Measurements from ENCODE around the gene SYCP1.
A peak's percentile ranks its signal among the peaks of the same experiment; 100 is the strongest.
"Not testable (repeated sequence)": the region's sequence is repeated elsewhere in the genome, so short reads cannot be mapped to it uniquely, and the experiment has no call there.

Gene SYCP1

DNA sequence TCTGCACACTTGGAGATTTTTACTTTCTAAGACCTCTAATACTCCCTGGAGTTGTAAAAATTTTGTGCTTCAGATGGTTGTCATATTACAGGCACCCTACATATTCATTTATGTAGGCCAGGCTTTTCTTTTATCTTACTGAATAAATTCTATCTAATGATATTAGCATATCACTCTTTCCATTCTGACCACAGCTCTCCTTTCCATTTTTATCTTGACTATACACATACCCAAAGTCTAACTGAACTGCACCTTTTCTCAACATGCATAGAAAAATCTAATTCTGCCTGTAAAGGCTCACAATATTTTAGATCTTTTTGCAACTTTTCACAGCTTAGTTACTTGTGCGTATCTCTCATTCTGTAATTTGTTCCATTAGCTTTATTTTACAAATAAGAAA is 122.2 kb downstream of the SYCP1 start:
- H3K79me2 ChIP-seq (ENCODE audit: control insufficient read depth, insufficient read depth, low read length, unreplicated experiment): no peaks in the 10 kb centered on the region
- no peak overlapping the region for H3K4me3 ChIP-seq (ENCODE audit: low read depth, low read length)

DNA sequence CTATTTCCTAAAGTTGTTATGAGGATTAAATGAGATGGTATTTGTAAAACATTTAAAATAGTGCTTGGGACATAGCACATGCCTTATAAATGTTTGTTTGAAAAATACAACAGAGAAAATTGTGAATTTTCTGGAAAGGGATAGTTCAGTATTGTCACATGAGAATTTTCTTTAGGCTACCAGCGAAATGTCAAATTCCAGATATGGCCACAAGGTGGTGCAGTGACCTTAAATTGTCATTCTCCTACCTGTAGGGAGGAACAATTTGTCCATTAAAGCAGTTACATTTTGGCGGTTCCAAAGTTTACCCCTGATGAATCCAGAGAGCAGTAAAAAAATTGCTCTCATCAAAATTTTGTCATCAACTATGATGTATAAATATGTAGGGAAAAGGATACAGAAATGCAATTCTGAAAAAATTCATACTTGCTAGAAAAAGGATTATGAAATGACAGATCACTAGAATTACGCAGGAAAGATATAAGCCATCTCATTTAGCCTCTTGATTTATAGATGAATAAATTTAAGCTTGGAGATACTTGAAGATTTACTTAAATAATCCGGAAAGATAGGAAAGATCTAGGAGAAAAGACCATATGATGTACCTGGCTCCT is 124.7 kb downstream of the SYCP1 start:
- H3K27ac ChIP-seq (ENCODE audit: low read depth, low read length): no peak overlapping the region
- H3K4me3 ChIP-seq (ENCODE audit: low read depth, low read length): no peak overlapping the region
- no peaks in the 10 kb centered on the region; the same call in 1 of the 2 replicates for H3K27me3 ChIP-seq (ENCODE audit: insufficient read depth, low read length)
- H3K4me1 ChIP-seq (ENCODE audit: control insufficient read depth, insufficient read depth, low read length, unreplicated experiment): no peaks in the 10 kb centered on the region
- H3K79me2 ChIP-seq (ENCODE audit: control insufficient read depth, insufficient read depth, low read length, unreplicated experiment): no peaks in the 10 kb centered on the region
- H3K36me3 ChIP-seq (ENCODE audit: insufficient read depth, low read length): no peaks in the 10 kb centered on the region; the same call in 1 of the 2 replicates
- no peak overlapping the region for H2AFZ ChIP-seq (ENCODE audit: low read length, unreplicated experiment)

More for the DNA sequence above, 122.2 kb downstream of the SYCP1 start:
- no peak overlapping the region for H3K27ac ChIP-seq (ENCODE audit: low read depth, low read length)
- no peaks in the 10 kb centered on the region; the same call in 1 of the 2 replicates for H3K27me3 ChIP-seq (ENCODE audit: insufficient read depth, low read length)
- H3K36me3 ChIP-seq (ENCODE audit: insufficient read depth, low read length): no peaks in the 10 kb centered on the region
- H2AFZ ChIP-seq (ENCODE audit: low read length, unreplicated experiment): no peak overlapping the region
- no peaks in the 10 kb centered on the region for H3K4me1 ChIP-seq (ENCODE audit: control insufficient read depth, insufficient read depth, low read length, unreplicated experiment)

GRCh38 chr1:114982251-114982650 is 127.6 kb downstream of the SYCP1 start:
- Histone ChIP-seq H3K79me2 (ENCODE audit: control insufficient read depth, insufficient read depth, low read length, unreplicated experiment) (no peaks in the 10 kb centered on the region), H3K4me1 (ENCODE audit: control insufficient read depth, insufficient read depth, low read length, unreplicated experiment) (peaks cover 3% of the 10 kb centered on the region), H3K36me3 (ENCODE audit: insufficient read depth, low read length) (no peaks in the 10 kb centered on the region; the same call in 1 of the 2 replicates), H3K27ac (ENCODE audit: low read depth, low read length) (no peak overlapping the region), H3K4me3 (ENCODE audit: low read depth, low read length) (no peak overlapping the region), H3K27me3 (ENCODE audit: insufficient read depth, low read length) (no peaks in the 10 kb centered on the region), H2AFZ (ENCODE audit: low read length, unreplicated experiment) (no peak overlapping the region)

GRCh38 chr1:114986286-114986685 is 131.6 kb downstream of the SYCP1 start:
- Histone ChIP-seq H2AFZ (ENCODE audit: low read length, unreplicated experiment) (no peak overlapping the region), H3K27me3 (ENCODE audit: insufficient read depth, low read length) (no peaks in the 10 kb centered on the region), H3K36me3 (ENCODE audit: insufficient read depth, low read length) (no peaks in the 10 kb centered on the region; the same call in 1 of the 2 replicates), H3K4me1 (ENCODE audit: control insufficient read depth, insufficient read depth, low read length, unreplicated experiment) (peaks cover 3% of the 10 kb centered on the region), H3K27ac (ENCODE audit: low read depth, low read length) (peak overlapping the region; percentile 22; the same call in 1 of the 2 replicates), H3K79me2 (ENCODE audit: control insufficient read depth, insufficient read depth, low read length, unreplicated experiment) (no peaks in the 10 kb centered on the region), H3K4me3 (ENCODE audit: low read depth, low read length) (no peak overlapping the region)

DNA sequence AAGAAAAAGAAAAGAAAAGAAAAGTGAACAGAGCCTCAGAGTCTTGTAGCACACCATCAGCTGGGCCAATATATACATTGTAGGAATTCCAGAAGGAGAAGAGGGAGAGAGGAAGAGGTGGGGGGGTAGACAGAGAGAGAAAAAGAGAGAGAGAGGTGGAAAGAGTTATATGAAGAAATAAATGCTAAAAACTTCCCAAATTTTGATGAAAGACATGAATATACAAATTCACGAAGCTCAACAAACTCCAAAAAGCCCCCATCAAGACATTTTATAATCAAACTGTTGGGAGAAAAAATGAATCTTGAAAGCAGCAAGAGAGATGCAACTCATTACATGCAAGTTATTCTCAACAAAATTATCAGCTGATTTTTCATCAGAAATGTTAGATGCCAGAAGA is 133.4 kb downstream of the SYCP1 start:
- no peak overlapping the region for H2AFZ ChIP-seq (ENCODE audit: low read length, unreplicated experiment)

GRCh38 chr1:114997510-114998289 is 143.0 kb downstream of the SYCP1 start:
- no peak overlapping the region for H3K27ac ChIP-seq (ENCODE audit: low read depth, low read length)
- H3K79me2 ChIP-seq (ENCODE audit: control insufficient read depth, insufficient read depth, low read length, unreplicated experiment): no peaks in the 10 kb centered on the region
- H3K27me3 ChIP-seq (ENCODE audit: insufficient read depth, low read length): peaks cover 29% of the 10 kb centered on the region
- no peak overlapping the region for H3K4me3 ChIP-seq (ENCODE audit: low read depth, low read length)
- H3K36me3 ChIP-seq (ENCODE audit: insufficient read depth, low read length): no peaks in the 10 kb centered on the region
- no peak overlapping the region for H2AFZ ChIP-seq (ENCODE audit: low read length, unreplicated experiment)
- no peaks in the 10 kb centered on the region for H3K4me1 ChIP-seq (ENCODE audit: control insufficient read depth, insufficient read depth, low read length, unreplicated experiment)

More for the DNA sequence above, 133.4 kb downstream of the SYCP1 start:
- H3K27me3 ChIP-seq (ENCODE audit: insufficient read depth, low read length): no peaks in the 10 kb centered on the region
- no peaks in the 10 kb centered on the region for H3K79me2 ChIP-seq (ENCODE audit: control insufficient read depth, insufficient read depth, low read length, unreplicated experiment)
- H3K4me1 ChIP-seq (ENCODE audit: control insufficient read depth, insufficient read depth, low read length, unreplicated experiment): peaks cover 3% of the 10 kb centered on the region
- H3K36me3 ChIP-seq (ENCODE audit: insufficient read depth, low read length): no peaks in the 10 kb centered on the region; the same call in 1 of the 2 replicates
- no peak overlapping the region for H3K27ac ChIP-seq (ENCODE audit: low read depth, low read length)
- no peak overlapping the region for H3K4me3 ChIP-seq (ENCODE audit: low read depth, low read length)

GRCh38 chr1:115006191-115006590 is 151.5 kb downstream of the SYCP1 start:
- no peaks in the 10 kb centered on the region for H3K4me1 ChIP-seq (ENCODE audit: control insufficient read depth, insufficient read depth, low read length, unreplicated experiment)
- H3K36me3 ChIP-seq (ENCODE audit: insufficient read depth, low read length): no peaks in the 10 kb centered on the region
- H3K27ac ChIP-seq (ENCODE audit: low read depth, low read length): no peak overlapping the region
- H3K4me3 ChIP-seq (ENCODE audit: low read depth, low read length): no peak overlapping the region
- H2AFZ ChIP-seq (ENCODE audit: low read length, unreplicated experiment): no peak overlapping the region
- no peaks in the 10 kb centered on the region for H3K79me2 ChIP-seq (ENCODE audit: control insufficient read depth, insufficient read depth, low read length, unreplicated experiment)
- H3K27me3 ChIP-seq (ENCODE audit: insufficient read depth, low read length): peaks cover 37% of the 10 kb centered on the region

- no peaks in the 10 kb centered on the region for H3K4me1 ChIP-seq (ENCODE audit: control insufficient read depth, insufficient read depth, low read length, unreplicated experiment)
- no peak overlapping the region for H2AFZ ChIP-seq (ENCODE audit: low read length, unreplicated experiment)
- H3K27ac ChIP-seq (ENCODE audit: low read depth, low read length): no peak overlapping the region
- H3K4me3 ChIP-seq (ENCODE audit: low read depth, low read length): no peak overlapping the region
- H3K36me3 ChIP-seq (ENCODE audit: insufficient read depth, low read length): no peaks in the 10 kb centered on the region
- peaks cover 10% of the 10 kb centered on the region; the same call in 1 of the 2 replicates for H3K27me3 ChIP-seq (ENCODE audit: insufficient read depth, low read length)
- H3K79me2 ChIP-seq (ENCODE audit: control insufficient read depth, insufficient read depth, low read length, unreplicated experiment): no peaks in the 10 kb centered on the region
Observed at GRCh38 chr1:115012006-115012405, 157.3 kb downstream of the SYCP1 start.

DNA sequence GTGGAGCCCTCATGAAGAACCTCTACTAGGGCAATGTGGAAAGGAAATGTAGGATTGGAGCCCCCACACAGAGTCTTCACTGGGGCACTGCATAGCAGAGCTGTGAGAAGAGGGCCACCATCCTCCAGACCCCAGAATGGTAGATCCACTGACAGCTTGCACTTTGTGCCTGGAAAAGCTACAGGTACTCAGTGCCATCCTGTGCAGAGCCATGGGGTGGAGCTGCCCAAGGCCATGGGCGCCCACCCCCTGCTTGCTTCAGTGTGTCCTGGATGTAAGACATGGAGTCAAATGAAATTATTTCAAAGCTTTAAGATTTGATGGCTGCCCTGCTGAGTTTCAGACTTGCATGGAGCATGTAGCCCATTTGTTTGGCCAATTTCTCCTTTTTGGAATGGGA is 157.8 kb downstream of the SYCP1 start:
- H2AFZ ChIP-seq (ENCODE audit: low read length, unreplicated experiment): no peak overlapping the region

GRCh38 chr1:115013792-115014191 is 159.1 kb downstream of the SYCP1 start:
- Histone ChIP-seq H3K4me3 (ENCODE audit: low read depth, low read length) (no peak overlapping the region), H2AFZ (ENCODE audit: low read length, unreplicated experiment) (no peak overlapping the region), H3K36me3 (ENCODE audit: insufficient read depth, low read length) (no peaks in the 10 kb centered on the region), H3K27me3 (ENCODE audit: insufficient read depth, low read length) (peaks cover 10% of the 10 kb centered on the region; the same call in 1 of the 2 replicates), H3K27ac (ENCODE audit: low read depth, low read length) (no peak overlapping the region), H3K79me2 (ENCODE audit: control insufficient read depth, insufficient read depth, low read length, unreplicated experiment) (no peaks in the 10 kb centered on the region), H3K4me1 (ENCODE audit: control insufficient read depth, insufficient read depth, low read length, unreplicated experiment) (no peaks in the 10 kb centered on the region)

More for the DNA sequence above, 157.8 kb downstream of the SYCP1 start:
- no peak overlapping the region for H3K27ac ChIP-seq (ENCODE audit: low read depth, low read length)
- H3K4me1 ChIP-seq (ENCODE audit: control insufficient read depth, insufficient read depth, low read length, unreplicated experiment): no peaks in the 10 kb centered on the region
- H3K4me3 ChIP-seq (ENCODE audit: low read depth, low read length): no peak overlapping the region
- H3K79me2 ChIP-seq (ENCODE audit: control insufficient read depth, insufficient read depth, low read length, unreplicated experiment): no peaks in the 10 kb centered on the region
- H3K36me3 ChIP-seq (ENCODE audit: insufficient read depth, low read length): no peaks in the 10 kb centered on the region
- H3K27me3 ChIP-seq (ENCODE audit: insufficient read depth, low read length): peaks cover 10% of the 10 kb centered on the region; the same call in 1 of the 2 replicates

DNA sequence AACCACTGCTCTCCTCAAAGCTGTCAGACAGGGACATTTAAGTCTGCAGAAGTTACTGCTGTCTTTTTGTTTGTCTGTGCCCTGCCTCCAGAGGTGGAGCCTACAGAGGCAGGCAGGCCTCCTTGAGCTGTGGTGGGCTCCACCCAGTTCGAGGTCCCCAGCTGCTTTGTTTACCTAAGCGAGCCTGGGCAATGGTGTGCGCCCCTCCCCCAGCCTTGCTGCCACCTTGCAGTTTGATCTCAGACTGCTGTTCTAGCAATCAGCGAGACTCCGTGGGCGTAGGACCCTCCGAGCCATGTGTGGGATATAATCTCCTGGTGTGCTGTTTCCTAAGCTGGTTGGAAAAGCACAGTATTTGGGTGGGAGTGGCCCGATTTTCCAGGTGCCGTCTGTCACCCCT is 164.9 kb downstream of the SYCP1 start:
- H3K79me2 ChIP-seq (ENCODE audit: control insufficient read depth, insufficient read depth, low read length, unreplicated experiment); H3K36me3 ChIP-seq (ENCODE audit: insufficient read depth, low read length); H2AFZ ChIP-seq (ENCODE audit: low read length, unreplicated experiment); H3K27ac ChIP-seq (ENCODE audit: low read depth, low read length); H3K4me1 ChIP-seq (ENCODE audit: control insufficient read depth, insufficient read depth, low read length, unreplicated experiment); H3K4me3 ChIP-seq (ENCODE audit: low read depth, low read length): not testable (repeated sequence)
- peaks cover 42% of the 10 kb centered on the region for H3K27me3 ChIP-seq (ENCODE audit: insufficient read depth, low read length)
